Measurements from ENCODE around the gene FYN.

GRCh38 chr6:111813677-111814310 is 59.5 kb downstream of the FYN start:
- no peak for TF ChIP-seq CTCF (conservative IDR thresholded peaks at IDR 0.05; ENCODE audit: low read depth, low read length)
- no peak for TF ChIP-seq POLR2A (IDR thresholded peaks at IDR 0.05; ENCODE audit: low read depth, low read length)
- TF ChIP-seq RFX5 (IDR thresholded peaks at IDR 0.05; ENCODE audit: low read depth, low read length), result no peak
- TF ChIP-seq USF2 (IDR thresholded peaks at IDR 0.05; ENCODE audit: low read depth, low read length), result no peak
- TF ChIP-seq ELK1 (IDR thresholded peaks at IDR 0.05; ENCODE audit: borderline replicate concordance, low read depth, low read length), result no peak
- no peak for TF ChIP-seq MXI1 (IDR thresholded peaks at IDR 0.05; ENCODE audit: borderline replicate concordance, low read depth, low read length)
- TF ChIP-seq MAFK (IDR thresholded peaks at IDR 0.05; ENCODE audit: low read depth, low read length), result no peak
- no peak for TF ChIP-seq BHLHE40 (IDR thresholded peaks at IDR 0.05; ENCODE audit: low read depth, low read length)
- no peak for TF ChIP-seq NFE2L2 (IDR thresholded peaks at IDR 0.05; ENCODE audit: low read depth, low read length)

Measured in IMR-90 (cell line).